A549 (cell line): ENCODE data around the gene PPIP5K1. TPM values are rescaled to one million over a fixed set of nuclear protein-coding genes. Genes with fewer than 3 reads are reported as not detected.

ENCODE experiments used
- ATAC-seq, 2 experiments: fragments of 200-7000 bp in 1 of 2; fragments of >200 bp in 1 of 2; cut with Nextera tagmentation in 1 of 2; cut with Tn5 transposase in 1 of 2; 3 replicates each; pipeline versions ENCODE4 v1.8.0 to v1.9.1; 2018 to 2020; ENCODE audit warnings: mild to moderate bottlenecking in 1 of 2, moderate library complexity in 1 of 2
- CTCF ChIA-PET: fragments of 300-600 bp; sonication (Branson Sonifier 250); formaldehyde crosslinking; extraction: SDS; loops from one replicate; lab custom pipeline; 2021; ENCODE audit warnings: antibody characterized with exemption, inconsistent platforms; lab: Yijun Ruan, JAX
- POLR2A ChIA-PET: fragments of 350-600 bp; formaldehyde crosslinking; extraction: SDS; loops from one replicate; lab custom pipeline; 2021; ENCODE audit warnings: antibody characterized with exemption, inconsistent platforms; lab: Yijun Ruan, JAX
- DNase-seq, 2 experiments: peaks; one replicate each; pipeline versions ENCODE4 v3.0.0 to v3.0.0-alpha.2; 2011 to 2016; ENCODE audit warnings: low read depth in 1 of 2, low spot score in 1 of 2
- FAIRE-seq: peaks from 2 replicates; lab custom pipeline; 2011; peaks lifted over from hg19 to GRCh38; lab: Jason Lieb, UNC
- H3K27ac ChIP-seq, 2 experiments: fragments of >200 bp; sonication (Bioruptor Twin); formaldehyde crosslinking; 3 replicates each; pipeline ENCODE4 v1.5.1; 2016 to 2017
- H3K4me1 ChIP-seq: fragments of >200 bp; sonication (Bioruptor Twin); formaldehyde crosslinking; 3 replicates; pipeline ENCODE4 v1.6.1; 2016
- H3K4me2 ChIP-seq: fragments of >200 bp; sonication (Bioruptor Twin); formaldehyde crosslinking; 3 replicates; pipeline ENCODE4 v1.6.1; 2016
- H3K4me3 ChIP-seq: fragments of >200 bp; sonication (Bioruptor Twin); formaldehyde crosslinking; 3 replicates; pipeline ENCODE4 v1.5.1; 2016
- H3K9me3 ChIP-seq: fragments of >200 bp; sonication (Bioruptor Twin); formaldehyde crosslinking; 3 replicates; pipeline ENCODE4 v1.6.1; 2016
- ATOH8 ChIP-seq: fragments of 250-450 bp; sonication (Bioruptor Pico); IDR thresholded peaks from 2 replicates; pipeline ENCODE4 v1.5.0; 2020; ENCODE audit warnings: low read depth, mild to moderate bottlenecking, moderate library complexity
- CHD2 ChIP-seq: fragments of 150-350 bp; IDR thresholded peaks from 2 replicates; pipeline ENCODE4 v1.6.1; 2014; ENCODE audit warnings: low read length; ENCODE audit not compliant: partially characterized antibody
- CHD4 ChIP-seq: fragments of 200-600 bp; sonication (generic); IDR thresholded peaks from 2 replicates; pipeline ENCODE4 v1.6.1; 2016; ENCODE audit warnings: antibody characterized with exemption, mild to moderate bottlenecking, borderline replicate concordance
- E2F6 ChIP-seq: IDR thresholded peaks from 2 replicates; pipeline ENCODE4 v1.6.1; 2012; ENCODE audit warnings: low read depth, borderline replicate concordance
- EHMT2 ChIP-seq: fragments of 200-600 bp; sonication (generic); IDR thresholded peaks from 2 replicates; pipeline ENCODE4 v1.6.1; 2016; ENCODE audit warnings: antibody characterized with exemption, low read depth, mild to moderate bottlenecking, moderate library complexity
- FOSB ChIP-seq: fragments of 250-450 bp; sonication (Bioruptor Pico); IDR thresholded peaks from 2 replicates; pipeline ENCODE4 v1.5.0; 2020; ENCODE audit warnings: mild to moderate bottlenecking, moderate library complexity
- FOSL2 ChIP-seq, 2 experiments: fragments of 450-650 bp in 1 of 2; fragments of >200 bp in 1 of 2; sonication (Bioruptor Twin) in 1 of 2; formaldehyde crosslinking; IDR thresholded peaks; 2 replicates each; pipeline versions ENCODE4 v1.5.0 to v1.6.1; 2016 to 2020; ENCODE audit warnings: mild to moderate bottlenecking in 1 of 2, moderate library complexity in 1 of 2
- HDAC2 ChIP-seq: fragments of 200-600 bp; sonication (generic); IDR thresholded peaks from 2 replicates; pipeline ENCODE4 v1.6.1; 2016
- HMGXB4 ChIP-seq: fragments of 250-450 bp; sonication (Bioruptor Pico); IDR thresholded peaks from 2 replicates; pipeline ENCODE4 v1.5.0; 2021; ENCODE audit warnings: mild to moderate bottlenecking, moderate library complexity, borderline replicate concordance
- KDM5A ChIP-seq: fragments of 200-600 bp; sonication (generic); IDR thresholded peaks from 2 replicates; pipeline ENCODE4 v1.6.1; 2016; ENCODE audit warnings: antibody characterized with exemption, mild to moderate bottlenecking
- NFE2L2 ChIP-seq: fragments of 150-350 bp; conservative IDR thresholded peaks from 2 replicates; pipeline ENCODE4 v1.6.1; 2014; ENCODE audit warnings: low read length
- NPAS2 ChIP-seq: fragments of 250-450 bp; sonication (Bioruptor Pico); IDR thresholded peaks from 2 replicates; pipeline ENCODE4 v1.8.0; 2022; ENCODE audit warnings: mild to moderate bottlenecking, moderate library complexity, borderline replicate concordance
- POLR2A ChIP-seq: IDR thresholded peaks from 2 replicates; pipeline ENCODE4 v1.6.1; 2012; ENCODE audit warnings: mild to moderate bottlenecking, low read length
- POLR2AphosphoS2 ChIP-seq: conservative IDR thresholded peaks from 2 replicates; pipeline ENCODE4 v1.6.1; 2012; ENCODE audit warnings: low read length, improper control_type of control experiment, inconsistent platforms
- RAD21 ChIP-seq, 2 experiments: fragments of >200 bp in 1 of 2; sonication (Bioruptor Twin) in 1 of 2; formaldehyde crosslinking in 1 of 2; IDR thresholded peaks in 1 of 2; conservative IDR thresholded peaks in 1 of 2; 2 replicates in 1 of 2; 3 replicates in 1 of 2; pipeline ENCODE4 v1.6.1; 2012 to 2018; ENCODE audit warnings: inconsistent platforms in 1 of 2
- RARB ChIP-seq: fragments of 250-450 bp; sonication (Bioruptor Pico); IDR thresholded peaks from 2 replicates; pipeline ENCODE4 v1.8.0; 2021; ENCODE audit warnings: mild to moderate bottlenecking, moderate library complexity
- RCOR1 ChIP-seq: fragments of 150-350 bp; IDR thresholded peaks from 2 replicates; pipeline ENCODE4 v1.6.1; 2014; ENCODE audit warnings: antibody characterized with exemption, low read length, low read depth
- REST ChIP-seq: fragments of 200-600 bp; sonication (generic); IDR thresholded peaks from 2 replicates; pipeline ENCODE4 v1.6.1; 2016; ENCODE audit warnings: antibody characterized with exemption, mild to moderate bottlenecking, moderate library complexity
- SMC3 ChIP-seq: fragments of >200 bp; sonication (Bioruptor Twin); formaldehyde crosslinking; IDR thresholded peaks from 3 replicates; pipeline ENCODE4 v1.6.1; 2018; ENCODE audit warnings: inconsistent platforms
- USF2 ChIP-seq: fragments of 450-650 bp; IDR thresholded peaks from 2 replicates; pipeline ENCODE4 v1.6.1; 2014; ENCODE audit warnings: antibody characterized with exemption
- ZNF302 ChIP-seq: fragments of 250-450 bp; sonication (Bioruptor Pico); IDR thresholded peaks from 2 replicates; pipeline ENCODE4 v1.9.0; 2021; ENCODE audit warnings: inconsistent platforms, mild to moderate bottlenecking, moderate library complexity
- WGBS: methylation state at CpG from one replicate; pipeline ENCODE4 v1.1.6; 2017; ENCODE audit errors: missing lambda C conversion rate; 5-methylcytosine and 5-hydroxymethylcytosine counted together
- polyA plus RNA-seq, 4 experiments: library from polyadenylated mRNA; depleted of rRNA in 3 of 4; stranded (reverse); fragments of >200 nt; fragmentation: RNase III in 1 of 4; extraction: RNeasy Plus Mini Kit Qiagen cat#74134 plus additional on column Dnase treatment in 1 of 4; gene quantifications; 2 replicates in 3 of 4; 3 replicates in 1 of 4; pipeline ENCODE4 v1.2.3, GENCODE V29; 2011 to 2017

Gene PPIP5K1
- polyA plus RNA-seq, 2 of the 4 experiments (the other 2 are of a cell fraction) = 9.3 to 19.2 TPM

- CTCF ChIA-PET = interaction anchor here (0.6 to 1.1 kb wide), 2 partner anchors 9 to 14 kb away, joined by 3 read pairs; no protein-coding TSS in a partner anchor
Measured at GRCh38 chr15:43516801-43517353, 73.1 kb downstream of the PPIP5K1 start.

GRCh38 chr15:43516185-43516584 is 73.8 kb downstream of the PPIP5K1 start:
- H3K4me2 ChIP-seq = no peak overlapping the region
- ATAC-seq = no peak

More at GRCh38 chr15:43516801-43517353, 73.1 kb downstream of the PPIP5K1 start:
- no peaks in the 10 kb centered on the region for H3K9me3 ChIP-seq
- H3K4me3 ChIP-seq = no peak overlapping the region
- H3K27ac ChIP-seq = no peak overlapping the region
- no peak for FAIRE-seq
- WGBS = 89% methylated on average over 4 of the region's 4 CpGs
- DNase-seq = no peak
- no peak overlapping the region for H3K4me2 ChIP-seq
- H3K4me1 ChIP-seq = no peaks in the 10 kb centered on the region
- no peak for ATAC-seq
- TF ChIP-seq CHD2 (no peak), NPAS2 (CRISPR knock-in tag) (no peak)
- TF ChIP-seq, all 56 proteins: peak for 0
- POLR2A ChIA-PET = no interaction called here

More at GRCh38 chr15:43516185-43516584, 73.8 kb downstream of the PPIP5K1 start:
- TF ChIP-seq ATOH8 (CRISPR knock-in tag) (no peak), NFE2L2 (no peak), EHMT2 (no peak), USF2 (no peak), REST (no peak), SMC3 (no peak), POLR2AphosphoS2 (no peak), HDAC2 (no peak), HMGXB4 (CRISPR knock-in tag) (no peak), RAD21 (conservative IDR thresholded peaks at IDR 0.05 in 1 of 2, IDR thresholded peaks at IDR 0.05 in 1 of 2) (no peak), CHD2 (no peak), RARB (CRISPR knock-in tag) (no peak), POLR2A (no peak), E2F6 (no peak), FOSL2 (IDR thresholded peaks at IDR 0.05) (no peak), FOSL2 (CRISPR knock-in tag; IDR thresholded peaks at IDR 0.05) (no peak), ZNF302 (CRISPR knock-in tag) (no peak), FOSB (CRISPR knock-in tag) (no peak), RCOR1 (no peak), CHD4 (no peak), KDM5A (no peak)
- TF ChIP-seq, all 56 proteins: peak for 0
- DNase-seq = no peak
- CTCF ChIA-PET = interaction anchor here (0.6 to 6.3 kb wide), 5 partner anchors 10 to 75 kb away, joined by 3 to 30 read pairs (median 3); partner anchors contain the start of gene TP53BP1
- whole genome bisulfite sequencing = 69% methylated on average over 5 of the region's 5 CpGs
- H3K4me3 ChIP-seq = no peak overlapping the region
- POLR2A ChIA-PET = no interaction called here
- no peak overlapping the region for H3K27ac ChIP-seq
- no peaks in the 10 kb centered on the region for H3K9me3 ChIP-seq
- no peak for FAIRE-seq
- H3K4me1 ChIP-seq = peaks cover 6% of the 10 kb centered on the region; the same call in 2 of the 3 replicates
